Hematopoietic multipotent progenitor cell treated with erythropoietin and hydrocortisone succinate and interleukin-3 and kit ligand, for 8 days (in vitro differentiated cells): ENCODE results near the gene MORN2.

Source experiments
- DNase-seq: peaks from one replicate; pipeline ENCODE4 v3.0.0-alpha.2; 2015

MORN2 gene

DNA sequence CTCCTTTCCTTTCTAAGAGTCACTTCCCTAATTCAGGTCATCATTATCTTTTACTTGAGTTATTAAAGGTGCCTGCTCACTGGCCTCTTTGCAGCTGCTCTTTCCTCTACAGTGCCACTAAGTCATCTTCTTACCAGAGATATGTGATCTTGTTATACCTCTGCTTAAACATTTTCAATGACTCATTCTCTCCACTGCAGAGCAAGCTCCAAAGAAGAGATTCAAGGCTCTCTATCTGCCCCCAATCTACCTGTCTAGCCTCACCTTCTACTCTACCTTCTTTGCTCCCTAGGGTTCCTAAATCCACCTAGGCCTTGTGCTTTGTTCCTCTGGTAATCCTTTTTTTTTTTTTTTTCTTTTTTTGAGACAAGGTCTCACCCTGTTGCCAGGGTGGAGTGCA is 17.0 kb downstream of the MORN2 start:
- no peak for DNase-seq

GRCh38 chr2:38898256-38898655 is 22.5 kb downstream of the MORN2 start:
- no peak for DNase-seq

- no peak for DNase-seq
Measured at GRCh38 chr2:38900726-38901125, 24.9 kb downstream of the MORN2 start.

- no peak for DNase-seq
Measured at GRCh38 chr2:38905251-38905650, 29.5 kb downstream of the MORN2 start.

DNA sequence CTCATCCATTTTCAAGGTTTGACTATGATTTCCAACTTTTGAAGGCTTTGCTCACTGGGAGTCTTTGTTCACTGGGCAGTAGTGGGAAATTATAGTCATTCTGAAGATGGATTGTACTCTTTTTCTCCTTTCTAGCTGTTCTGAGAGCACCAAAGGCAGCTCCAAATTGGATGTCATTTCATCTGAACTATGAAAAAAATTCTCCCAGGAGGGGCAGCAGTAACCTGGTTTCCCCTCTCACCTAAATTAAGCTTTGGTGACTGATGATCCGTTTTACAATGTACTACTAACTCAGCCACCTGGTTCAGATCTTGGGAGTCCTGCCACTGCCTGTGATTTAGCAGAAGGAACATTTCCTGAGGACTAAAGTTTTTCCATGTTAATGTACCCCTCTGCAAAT is 31.5 kb downstream of the MORN2 start:
- DNase-seq: no peak

- no peak for DNase-seq
Measured at GRCh38 chr2:38907743-38908562, 32.2 kb downstream of the MORN2 start.

GRCh38 chr2:38909872-38910271 is 34.1 kb downstream of the MORN2 start:
- no peak for DNase-seq

DNA sequence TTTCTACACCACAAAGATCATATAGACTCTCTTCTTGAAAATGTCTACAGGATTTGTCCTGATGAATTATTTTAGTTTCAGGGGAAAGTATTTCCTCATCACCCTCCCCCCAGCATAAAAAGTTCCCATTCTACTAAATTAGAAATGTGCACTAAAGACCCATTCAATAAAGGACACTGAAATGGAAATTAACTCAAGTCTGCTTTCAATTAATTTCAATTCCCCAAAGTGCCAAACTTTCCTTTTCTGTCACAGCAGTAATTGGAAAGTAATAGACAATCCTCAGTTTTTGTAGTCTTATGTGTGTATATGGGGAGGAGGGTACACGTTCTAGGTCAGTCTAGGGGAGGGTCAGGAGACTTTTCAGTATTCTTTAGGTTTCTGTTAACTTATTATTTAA is 35.4 kb downstream of the MORN2 start:
- DNase-seq: no peak

- no peak for DNase-seq
Measured at GRCh38 chr2:38912619-38913018, 36.8 kb downstream of the MORN2 start.

DNA sequence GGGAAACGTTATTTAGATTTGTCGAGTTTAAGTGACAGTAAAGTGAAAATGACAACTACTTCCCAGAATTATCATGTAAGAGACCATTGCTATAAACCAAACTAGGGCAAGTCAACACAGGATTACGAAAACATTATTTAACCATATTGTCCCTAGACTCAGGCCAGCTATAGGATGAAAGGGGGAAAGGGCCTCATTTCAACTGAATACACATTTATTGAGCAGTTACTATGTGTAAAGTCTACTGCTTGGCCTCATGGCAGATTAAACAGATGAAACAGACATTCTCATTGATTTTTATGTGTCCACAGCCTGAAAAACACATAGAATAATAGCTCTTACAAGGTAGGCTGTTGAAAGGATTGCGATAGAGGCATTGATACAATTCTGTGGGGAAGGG is 46.6 kb downstream of the MORN2 start:
- no peak for DNase-seq

DNA sequence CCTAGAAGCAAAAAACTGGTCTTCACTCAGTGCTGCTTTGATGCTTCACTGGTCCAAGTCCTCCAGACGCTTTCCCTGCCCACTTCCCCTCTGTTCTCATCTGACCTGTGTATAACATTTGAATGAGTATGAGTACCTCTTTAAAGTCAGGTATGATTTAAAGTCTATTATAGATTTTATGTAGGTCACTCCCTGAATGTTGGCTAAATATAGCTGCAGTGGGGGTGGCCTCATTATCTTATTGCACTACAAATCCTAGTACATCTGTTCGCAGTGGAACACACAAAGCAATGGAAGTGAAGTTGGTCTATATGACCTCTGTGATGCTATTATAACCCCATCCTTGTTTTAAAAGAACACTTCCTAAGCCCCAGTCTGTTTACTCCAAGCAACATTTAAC is 47.1 kb downstream of the MORN2 start:
- no peak for DNase-seq

- no peak for DNase-seq
Measured at GRCh38 chr2:38925982-38926381, 50.2 kb downstream of the MORN2 start.

DNA sequence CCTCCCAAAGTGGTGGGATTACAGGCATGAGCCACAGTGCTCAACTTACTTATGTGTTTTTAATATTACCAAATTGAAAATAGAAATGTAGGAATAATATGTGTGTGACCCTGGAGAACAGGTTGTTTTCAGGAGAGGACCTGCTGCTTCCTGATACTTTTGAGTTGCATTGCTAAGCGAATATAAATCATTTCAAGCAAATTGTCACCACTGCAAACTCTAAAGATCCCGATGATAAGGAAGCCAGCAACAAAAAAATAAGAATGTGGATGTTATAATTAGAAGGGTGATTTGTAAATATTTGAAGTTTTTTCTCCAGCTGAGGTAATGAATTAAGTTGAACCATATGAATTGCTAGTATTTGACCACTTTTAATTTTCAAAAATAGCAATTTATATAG is 54.8 kb downstream of the MORN2 start:
- DNase-seq: no peak
